OCI-M1 (cell line): ENCODE measurements around the gene BAHCC1.
"Not testable (repeated sequence)": the region's sequence is repeated elsewhere in the genome, so short reads cannot be mapped to it uniquely, and the experiment has no call there.

Source experiments
- DNase-seq: peaks from one replicate; lab custom pipeline; 2025; lab: John Stamatoyannopoulos, UW

Gene BAHCC1

DNA sequence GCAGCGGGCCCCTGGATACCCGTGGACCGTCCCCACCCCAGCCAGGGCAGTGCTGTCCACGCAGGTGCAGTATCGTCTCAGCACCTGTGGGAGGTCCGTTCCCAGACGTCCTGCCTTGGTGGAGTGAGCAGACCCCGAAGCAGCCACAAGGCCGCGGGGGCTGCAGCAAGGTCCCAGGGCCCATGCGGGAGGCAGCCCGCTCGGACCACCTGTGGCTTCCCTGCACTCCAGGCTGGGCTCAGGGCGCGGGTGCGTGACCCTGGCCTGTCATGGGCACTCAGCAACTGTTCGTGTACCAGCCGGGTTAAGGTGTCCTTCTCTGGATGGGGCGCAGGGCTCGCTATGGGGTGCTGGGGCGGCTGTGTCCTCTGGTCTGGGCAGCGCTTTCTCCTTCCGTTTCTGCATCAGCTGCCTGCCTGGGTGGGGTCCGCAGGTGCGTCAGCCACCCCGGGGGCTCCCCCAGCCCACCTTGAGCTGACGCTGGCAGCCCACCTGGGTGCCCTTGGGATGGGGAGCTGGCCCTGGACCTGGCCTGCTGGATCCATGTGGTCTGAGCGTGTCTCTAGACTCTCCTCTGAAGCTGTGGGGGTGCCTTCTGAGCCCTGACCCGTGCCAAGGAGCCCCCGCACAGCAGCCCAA is 18.4 kb downstream of the BAHCC1 start:
- no peak for DNase-seq

DNA sequence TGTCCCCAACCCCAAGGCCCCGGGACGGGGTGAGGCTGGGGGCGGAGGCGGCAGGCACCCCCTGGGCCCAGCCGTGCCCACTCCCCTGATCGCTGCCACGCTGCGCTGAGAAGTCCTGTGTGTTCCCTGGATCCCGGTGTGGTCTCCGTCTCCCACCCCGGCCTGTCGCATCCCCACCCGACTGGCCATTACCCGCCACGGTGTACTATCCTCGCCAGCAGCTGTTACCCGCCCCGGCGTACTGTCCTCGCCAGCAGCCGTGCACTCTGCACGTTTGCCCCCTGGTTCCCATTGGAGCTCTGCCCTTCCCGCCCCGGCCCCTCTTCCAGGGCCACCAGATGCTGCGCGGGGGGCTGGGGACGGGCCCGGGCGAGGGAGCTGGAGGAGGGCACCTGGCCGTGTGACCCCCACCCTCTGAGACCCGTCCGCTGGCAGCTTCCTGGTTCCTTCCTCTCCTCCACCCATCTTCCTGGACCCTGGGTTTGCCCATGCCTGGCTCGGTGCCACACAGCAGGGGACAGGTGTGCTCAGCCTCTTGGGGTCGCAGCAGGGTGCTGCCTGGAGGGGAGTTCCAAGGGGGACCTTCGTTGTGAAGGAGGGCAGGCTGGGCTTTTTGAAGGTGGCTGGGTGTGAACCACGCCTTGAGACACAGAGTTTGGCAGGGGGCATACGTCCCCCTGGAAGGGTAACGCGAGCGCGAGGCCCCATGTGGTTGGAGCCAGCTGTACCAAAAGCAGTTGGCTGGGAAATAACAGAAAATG is 19.7 kb downstream of the BAHCC1 start:
- DNase-seq: no peak

DNA sequence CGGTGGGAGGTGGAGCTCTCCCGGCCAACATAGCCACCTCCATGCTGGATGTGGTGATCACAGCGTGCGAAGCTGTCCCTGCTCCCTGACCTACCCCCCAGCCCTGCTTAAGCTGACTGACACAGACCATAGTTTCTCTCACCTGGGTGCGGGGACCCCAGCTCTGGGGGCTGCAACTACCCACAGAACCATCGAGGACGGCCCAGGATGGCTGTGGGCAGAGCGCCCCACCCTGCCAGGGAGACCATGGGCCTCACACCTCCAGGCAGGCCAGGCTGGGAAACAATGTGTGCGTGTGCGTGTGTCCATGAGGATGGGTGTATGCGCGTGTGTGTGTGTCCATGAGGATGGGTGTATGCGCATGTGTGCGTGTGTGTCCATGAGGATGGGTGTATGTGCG is 20.4 kb downstream of the BAHCC1 start:
- no peak for DNase-seq

DNA sequence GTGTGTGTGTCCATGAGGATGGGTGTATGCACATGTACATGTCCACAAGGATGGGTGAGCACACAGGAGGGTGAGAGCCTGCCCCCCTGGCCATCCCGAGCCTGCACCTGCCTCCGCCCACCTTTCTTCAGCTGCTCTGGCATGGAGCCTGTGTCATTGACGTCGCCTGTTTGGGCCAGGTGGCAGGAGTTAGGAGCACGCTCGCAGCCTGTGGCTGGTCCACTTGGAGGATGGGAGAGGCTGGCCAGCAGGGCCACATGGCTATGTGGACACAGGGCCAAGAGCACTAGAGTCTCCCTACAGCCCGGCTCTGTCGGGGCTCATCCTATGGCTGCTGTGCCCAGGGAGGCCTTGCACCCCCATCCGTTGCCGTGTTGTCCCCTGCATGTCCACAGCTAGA is 21.4 kb downstream of the BAHCC1 start:
- DNase-seq: no peak

DNA sequence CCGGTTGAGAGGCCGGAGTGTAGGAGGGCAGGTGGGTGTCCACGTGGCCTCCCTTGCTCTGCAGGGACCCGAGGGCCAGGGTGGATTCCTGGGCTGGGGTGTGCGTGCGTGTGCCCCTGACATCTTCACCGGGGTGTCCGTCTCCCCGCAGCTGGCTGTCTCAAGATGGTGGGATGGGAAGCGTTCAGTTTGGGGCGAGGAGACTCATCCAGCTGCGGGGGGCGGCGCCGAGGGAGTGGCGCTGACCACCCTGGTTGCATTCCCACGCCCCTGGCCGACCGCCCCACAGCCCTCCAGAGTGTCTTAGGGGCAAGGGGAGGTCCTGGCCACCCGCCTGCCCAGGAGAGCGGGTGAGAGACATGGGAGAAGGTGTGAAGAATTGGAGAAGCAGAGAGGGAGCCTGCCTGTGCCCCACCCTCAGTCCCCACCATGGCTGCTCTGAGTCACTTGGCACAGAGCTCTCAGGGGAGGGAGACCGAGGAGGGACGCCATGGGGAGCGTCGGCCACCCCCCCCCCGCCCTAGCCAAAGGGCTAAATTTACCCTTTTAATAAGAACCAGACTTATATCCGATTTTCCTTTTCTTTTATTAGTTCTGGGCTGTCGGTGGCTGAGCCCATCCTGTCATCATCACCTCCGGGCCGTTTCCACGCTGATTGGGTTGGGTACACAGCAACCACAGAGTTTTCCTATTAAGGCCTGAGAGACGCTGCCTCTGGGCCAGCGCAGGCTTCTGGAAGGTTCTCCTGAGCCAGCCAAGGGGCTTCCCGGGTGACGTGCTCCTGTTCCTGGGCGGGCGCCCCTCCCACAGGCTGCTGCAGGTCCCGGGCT is 22.0 kb downstream of the BAHCC1 start:
- DNase-seq: no peak

DNA sequence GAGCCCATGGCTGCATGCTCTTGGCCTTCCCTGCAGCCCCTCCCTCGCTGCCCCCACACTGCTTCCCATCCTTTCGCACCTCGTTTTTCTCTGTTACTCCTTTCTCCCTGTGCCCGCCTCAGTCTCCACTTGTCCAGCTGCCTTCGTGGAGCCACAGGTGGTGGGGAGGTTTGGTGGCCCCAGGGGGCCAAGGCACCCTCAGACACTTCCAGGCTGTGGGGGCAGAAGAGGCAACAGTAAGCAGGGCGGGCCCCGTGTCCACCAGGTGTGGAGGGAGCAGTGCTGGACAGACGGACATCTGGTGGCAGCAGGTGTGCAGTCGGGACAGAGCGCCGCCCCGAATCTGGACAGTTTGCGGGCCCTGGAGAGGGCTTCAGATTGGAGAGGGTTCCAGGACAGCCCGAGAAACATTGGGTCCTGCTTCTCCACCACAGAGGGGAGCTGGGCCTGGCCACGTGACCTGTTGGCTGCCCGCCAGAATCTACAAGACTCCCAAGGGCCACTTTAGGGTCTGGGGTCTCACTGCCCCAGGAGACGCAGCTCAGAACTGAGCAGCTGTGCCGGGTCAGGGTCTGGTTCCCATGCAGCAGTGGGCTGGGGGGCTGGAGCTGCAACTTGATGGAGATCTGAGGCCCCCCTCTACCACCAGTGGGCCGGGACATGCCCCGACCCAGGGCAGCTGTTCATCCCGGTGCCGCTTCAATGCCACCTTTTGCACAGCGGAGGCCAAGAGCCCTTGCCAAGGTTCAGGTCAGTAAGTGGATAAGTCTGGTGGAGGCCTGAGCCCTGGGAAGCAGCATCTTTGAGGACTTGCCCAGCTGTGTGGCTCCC is 22.8 kb downstream of the BAHCC1 start:
- DNase-seq: no peak

DNA sequence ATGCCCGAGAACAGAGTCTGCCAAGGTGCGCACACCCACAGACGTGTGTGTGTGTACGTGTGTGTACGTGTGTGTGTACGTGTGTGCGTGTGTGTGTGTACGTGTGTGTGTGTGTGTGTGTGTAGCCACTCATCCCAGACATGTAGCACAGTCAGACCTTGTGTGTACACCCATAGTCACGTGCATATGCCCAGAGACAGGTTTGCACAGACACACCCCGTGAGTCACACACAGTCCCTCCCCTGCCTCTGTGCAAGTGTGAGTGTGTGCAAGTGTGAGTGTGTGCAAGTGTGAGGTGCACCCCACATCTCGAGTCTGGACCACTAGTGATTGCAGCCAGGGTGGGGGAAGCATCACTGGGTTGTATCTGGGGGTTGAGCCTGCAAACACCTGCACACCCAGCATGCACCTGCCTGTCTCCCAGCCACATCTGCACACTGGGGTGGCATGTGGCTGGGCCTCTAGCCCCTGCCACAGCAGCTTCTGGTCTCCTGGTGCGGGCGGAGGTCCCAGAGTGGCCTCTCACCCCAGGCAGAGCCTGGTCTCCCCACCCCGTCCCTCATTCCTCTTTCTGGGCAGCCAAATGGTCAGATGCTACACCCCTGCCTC is 23.6 kb downstream of the BAHCC1 start:
- DNase-seq: no peak

DNA sequence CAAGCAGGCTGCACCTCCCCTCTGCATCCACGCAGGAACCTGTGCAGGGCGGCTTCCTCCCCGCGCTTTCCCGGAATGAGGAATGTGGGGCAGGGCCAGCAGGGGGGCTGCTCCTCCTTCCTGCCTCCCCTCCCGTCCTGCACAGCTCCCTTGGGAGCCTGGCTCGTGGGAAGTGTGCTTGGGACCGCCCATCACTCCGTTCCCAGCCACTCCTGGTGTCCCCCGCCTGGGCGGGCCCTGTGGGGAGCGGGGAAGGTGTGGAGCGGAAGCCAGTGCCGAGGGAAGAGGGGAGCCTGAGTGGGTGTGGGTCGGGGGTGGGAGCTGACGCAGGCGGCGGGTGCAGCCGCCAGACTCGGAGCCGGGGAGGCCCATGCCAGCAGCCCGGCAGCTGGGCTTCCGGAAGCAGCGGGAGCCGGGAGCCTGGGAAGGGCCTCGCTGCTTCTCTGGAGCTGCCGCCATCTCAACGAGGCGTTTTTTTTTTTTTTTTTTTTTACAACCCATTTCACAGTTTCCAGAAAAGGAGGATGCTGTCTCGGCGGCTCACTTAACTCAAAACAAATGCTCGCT is 24.1 kb downstream of the BAHCC1 start:
- DNase-seq: no peak

DNA sequence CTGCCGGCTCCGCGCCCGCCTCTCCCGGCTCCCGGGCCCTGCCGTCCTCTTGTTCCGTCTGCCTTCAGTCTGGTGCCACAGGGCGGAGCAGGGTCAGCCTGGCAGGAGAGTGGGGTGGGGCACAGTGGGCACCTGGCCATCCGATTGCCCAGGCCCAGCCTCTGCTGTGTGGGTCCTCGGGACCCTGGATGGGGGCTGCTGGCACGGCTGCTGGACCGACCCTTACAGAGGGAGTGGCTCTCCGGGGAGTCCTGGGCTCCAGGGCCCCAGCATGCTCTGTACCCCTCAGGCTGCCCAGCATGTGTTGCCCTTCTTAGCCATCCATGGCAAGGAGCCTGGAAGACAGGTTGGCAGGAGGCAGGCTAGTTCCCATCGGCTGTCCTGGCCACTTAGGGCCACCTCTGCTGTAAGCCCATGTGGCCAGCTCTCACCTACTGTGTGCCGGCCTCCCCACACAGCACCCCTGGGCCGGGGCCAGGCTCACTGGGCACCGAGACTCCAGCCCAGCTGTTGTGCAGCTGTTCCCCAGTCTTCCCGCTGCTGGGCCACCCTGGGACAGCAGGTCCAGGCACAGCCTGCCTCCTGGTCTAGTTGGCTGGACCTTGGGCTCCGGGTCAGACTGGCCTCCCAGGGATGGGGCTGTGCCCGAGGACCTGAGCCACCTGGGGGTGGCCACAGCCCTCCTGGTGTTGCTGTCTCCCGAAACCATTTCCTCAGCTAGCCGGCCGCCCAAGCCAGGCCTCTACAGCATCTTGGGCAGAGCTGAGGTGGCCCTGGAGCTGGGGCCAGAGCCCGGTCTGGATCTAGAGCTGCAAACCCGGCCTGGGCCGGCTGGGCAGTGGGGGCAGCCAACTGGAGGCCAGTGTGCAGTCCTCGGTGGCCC is 24.9 kb downstream of the BAHCC1 start:
- DNase-seq: no peak

DNA sequence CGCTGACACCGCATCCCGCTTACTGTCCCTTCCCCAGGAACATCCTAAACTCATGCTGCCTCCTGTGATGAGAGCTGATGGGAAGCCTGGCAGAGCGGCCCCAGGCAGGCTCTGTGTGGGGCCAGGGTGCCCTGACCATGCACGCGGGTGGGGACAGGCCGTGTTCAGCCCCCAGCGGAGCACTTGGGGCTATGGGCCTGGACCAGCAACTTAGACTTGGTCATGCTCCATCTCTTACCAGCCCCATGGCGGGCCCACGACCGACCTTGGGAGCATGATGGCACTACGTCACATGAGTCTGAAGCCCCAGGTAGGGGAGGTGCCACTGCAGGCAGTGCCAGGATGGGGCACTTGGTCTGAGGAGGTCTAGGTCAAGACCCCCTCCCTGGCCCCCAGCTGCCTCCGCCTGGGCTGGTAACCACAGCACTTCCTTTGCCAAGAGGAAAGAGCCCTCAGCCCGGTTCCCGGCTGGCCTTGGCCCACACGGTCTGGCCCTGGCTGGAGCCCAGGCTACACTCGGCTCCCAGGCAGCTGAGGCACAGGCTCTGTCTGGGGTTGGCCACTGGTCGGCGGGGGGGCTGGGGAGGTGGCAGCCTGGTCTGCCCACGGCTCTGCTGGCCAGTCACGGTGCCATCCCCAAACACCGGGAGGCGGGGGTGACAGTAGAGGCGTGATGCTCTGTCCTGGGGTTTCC is 25.7 kb downstream of the BAHCC1 start:
- DNase-seq: no peak

DNA sequence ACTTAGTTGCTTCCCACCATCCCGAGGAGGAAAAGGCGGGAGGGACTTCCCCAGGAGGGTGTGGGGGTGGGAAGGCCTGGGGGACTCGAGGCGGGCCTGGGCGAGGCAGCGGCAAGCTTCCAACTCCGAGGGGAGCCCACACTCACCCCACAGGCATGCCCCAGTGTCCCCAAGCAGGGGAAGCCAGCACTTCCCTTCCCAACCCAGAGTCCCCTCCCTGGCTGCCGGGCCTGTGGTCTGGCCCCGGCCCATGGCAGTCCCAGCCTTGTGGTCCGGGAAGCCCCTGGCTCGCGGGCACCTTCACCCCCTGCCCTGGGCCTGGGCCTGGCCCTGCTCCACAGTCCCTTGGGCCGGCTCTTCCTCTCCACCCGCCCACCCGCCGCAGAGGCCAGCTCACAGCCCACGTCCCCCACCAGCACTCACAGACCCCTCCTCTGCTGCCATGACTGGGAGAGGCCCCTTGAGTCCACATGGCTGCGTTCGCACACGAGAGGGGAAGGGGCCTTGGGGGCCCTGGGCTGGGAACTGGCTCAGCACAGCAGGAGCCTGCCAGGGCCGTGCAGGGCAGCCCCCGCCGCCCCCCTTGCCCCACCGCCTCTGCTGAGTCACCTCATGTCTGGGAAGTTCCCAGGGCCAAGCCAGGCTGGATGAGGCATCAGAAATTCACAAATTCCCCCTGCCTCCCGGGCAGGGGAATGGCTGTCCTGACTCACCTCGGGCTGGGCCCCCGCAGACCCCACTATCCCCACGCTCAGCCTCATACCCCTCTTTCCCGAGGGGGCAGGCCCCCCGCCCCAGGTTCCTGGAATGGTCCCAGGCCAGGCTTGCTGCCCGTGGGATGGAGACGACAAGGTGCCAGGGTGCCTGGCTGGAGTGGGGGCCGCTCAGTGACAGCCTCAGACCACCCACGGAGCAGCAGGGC is 27.8 kb downstream of the BAHCC1 start:
- DNase-seq: no peak

DNA sequence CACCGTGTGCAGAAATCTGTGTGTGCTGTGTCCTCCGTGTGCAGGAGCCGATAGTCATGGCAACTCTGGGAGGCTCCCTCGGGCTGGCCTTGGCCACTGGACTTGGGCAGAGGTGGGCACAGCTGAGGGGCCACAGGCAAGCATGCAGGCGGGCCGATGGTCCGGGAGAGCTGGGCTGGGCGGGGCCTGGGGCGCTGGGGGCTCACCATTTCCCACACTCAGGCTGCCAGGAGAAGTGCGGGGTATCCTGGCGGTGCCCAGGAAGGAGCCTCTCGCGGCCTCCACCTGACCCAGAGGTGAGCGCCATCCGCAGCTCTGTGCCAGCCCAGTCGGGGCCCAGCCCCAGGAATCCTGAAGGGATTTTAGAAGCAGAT is 28.4 kb downstream of the BAHCC1 start:
- no peak for DNase-seq

DNA sequence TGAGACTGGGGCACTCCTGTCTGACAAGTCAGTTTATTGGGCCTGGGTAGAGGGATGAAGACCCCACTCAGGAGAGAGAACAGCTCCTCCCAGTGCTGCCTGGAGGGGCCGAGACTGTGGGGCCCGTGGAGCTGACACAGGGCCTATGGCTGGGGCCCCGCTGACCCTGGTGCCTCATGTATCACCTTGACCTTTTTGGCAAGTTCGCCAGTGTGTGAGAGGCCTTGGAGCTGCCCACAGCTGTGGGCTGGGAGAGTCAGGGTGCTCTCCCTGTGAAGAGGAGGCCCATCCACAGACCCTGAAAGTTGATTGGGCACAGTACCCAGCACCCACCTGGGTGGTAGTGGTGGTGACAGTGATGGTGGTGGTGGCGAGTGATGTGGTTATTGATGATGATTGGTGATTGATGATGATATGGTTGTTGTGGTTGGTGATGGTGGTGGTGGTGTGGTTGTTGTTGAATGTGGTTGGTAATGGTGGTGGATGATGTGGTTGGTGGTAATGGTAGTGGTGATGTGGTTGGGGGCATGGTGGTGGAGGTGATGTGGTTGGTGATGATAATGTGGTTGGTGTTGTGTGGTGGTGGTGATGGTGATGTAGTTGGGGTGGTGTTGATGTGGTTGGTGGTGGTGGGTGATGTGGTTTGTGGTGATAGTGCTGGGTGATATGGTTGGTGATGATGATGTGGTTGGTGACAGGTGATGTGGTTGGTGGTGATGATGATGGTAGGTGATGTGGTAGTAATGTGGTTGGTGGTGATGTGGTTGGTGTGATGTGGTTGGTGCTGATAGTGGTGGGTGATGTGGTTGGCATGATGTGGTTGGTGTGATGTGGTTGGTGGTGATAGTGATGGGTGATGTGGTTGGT is 29.1 kb downstream of the BAHCC1 start:
- DNase-seq: no peak

DNA sequence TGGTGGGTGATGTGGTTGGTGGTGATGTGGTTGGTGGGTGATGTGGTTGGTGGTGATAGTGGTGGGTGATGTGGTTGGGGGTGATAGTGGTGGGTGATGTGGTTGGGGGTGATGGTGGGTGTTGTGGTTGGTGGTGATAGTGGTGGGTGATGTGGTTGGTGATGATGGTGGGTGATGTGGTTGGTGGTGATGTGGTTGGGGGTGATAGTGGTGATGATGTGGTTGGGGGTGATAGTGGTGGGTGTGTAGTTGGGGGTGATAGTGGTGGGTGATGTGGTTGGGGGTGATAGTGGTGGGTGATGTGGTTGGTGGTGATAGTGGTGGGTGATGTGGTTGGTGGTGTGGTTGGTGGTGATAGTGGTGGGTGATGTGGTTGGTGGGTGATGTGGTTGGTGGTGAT is 29.8 kb downstream of the BAHCC1 start:
- DNase-seq: not testable (repeated sequence)

DNA sequence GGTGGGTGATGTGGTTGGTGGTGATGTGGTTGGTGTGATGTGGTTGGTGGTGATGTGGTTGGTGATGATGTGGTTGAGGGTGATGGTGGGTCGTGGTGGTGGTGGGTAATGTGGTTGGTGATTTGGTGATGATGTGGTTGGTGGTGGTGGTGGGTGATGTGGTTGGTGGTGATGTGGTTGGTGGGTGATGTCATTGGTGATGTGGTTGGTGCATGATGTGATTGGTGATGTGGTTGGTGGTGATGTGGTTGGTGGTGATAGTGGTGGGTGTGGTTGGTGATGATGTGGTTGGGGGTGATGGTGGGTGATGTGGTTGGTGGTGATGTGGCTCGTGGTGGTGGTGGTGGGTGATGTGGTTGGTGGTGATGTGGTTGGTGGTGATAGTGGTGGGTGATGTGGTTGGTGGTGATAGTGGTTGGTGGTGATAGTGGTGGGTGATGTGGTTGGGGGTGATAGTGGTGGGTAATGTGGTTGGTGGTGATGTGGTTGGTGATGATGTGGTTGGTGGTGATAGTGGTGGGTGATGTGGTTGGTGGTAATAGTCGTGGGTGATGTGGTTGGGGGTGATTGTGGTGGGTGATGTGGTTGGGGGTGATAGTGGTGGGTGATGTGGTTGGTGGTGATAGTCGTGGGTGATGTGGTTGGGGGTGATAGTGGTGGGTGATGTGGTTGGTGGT is 30.6 kb downstream of the BAHCC1 start:
- DNase-seq: not testable (repeated sequence)

DNA sequence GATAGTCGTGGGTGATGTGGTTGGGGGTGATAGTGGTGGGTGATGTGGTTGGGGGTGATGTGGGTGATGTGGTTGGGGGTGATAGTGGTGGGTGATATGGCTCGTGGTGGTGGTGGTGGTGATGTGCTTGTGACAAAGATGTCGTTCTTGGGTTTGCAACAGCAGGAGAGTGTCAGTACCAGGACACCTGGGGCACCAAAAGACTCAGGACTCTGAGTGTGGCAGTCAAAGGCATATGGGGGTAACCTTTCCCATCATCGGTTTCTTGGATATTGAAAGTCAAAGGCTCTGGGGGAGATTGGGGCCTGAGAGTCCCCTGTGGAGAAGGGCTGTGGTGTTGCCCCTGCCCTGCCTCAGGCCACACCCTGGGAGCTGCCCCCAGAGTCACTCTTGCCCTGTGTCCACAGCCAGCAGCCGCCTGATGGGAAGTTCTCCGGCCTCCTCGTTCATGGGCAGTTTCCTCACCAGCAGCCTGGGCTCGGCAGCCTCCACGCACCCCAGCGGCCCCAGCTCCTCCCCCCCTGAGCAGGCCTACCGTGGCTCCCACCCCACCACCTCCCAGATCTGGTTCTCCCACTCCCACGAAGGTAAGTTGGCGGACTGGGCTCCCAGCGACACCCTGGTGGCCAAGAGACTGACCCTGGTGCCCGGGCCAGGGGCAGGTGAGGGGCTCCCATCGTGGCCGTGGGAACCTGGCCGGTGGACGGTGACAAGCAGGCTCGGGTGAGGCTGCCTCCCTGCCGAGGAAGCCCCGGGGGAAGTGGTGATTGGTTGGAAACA is 31.3 kb downstream of the BAHCC1 start:
- no peak for DNase-seq
